AG09309 (cell line): ENCODE data around the gene SLC25A41.

Experiments used
- DNase-seq: peaks from one replicate; pipeline ENCODE4 v3.0.0-alpha.2; 2010; ENCODE audit warnings: low read depth
- H3K4me3 ChIP-seq: 2 replicates; pipeline ENCODE4 v1.5.1; 2011; ENCODE audit warnings: mild to moderate bottlenecking, low read depth, low read length, moderate library complexity; ENCODE audit not compliant: control insufficient read depth
- TF ChIP-seq, protein P1 (sequence below): IDR thresholded peaks from 2 replicates; pipeline ENCODE4 v1.5.1; 2011; ENCODE audit warnings: mild to moderate bottlenecking, low read depth, low read length, inconsistent platforms; ENCODE audit not compliant: insufficient read depth, control insufficient read depth; ENCODE audit errors: missing control alignments

Gene SLC25A41

DNA sequence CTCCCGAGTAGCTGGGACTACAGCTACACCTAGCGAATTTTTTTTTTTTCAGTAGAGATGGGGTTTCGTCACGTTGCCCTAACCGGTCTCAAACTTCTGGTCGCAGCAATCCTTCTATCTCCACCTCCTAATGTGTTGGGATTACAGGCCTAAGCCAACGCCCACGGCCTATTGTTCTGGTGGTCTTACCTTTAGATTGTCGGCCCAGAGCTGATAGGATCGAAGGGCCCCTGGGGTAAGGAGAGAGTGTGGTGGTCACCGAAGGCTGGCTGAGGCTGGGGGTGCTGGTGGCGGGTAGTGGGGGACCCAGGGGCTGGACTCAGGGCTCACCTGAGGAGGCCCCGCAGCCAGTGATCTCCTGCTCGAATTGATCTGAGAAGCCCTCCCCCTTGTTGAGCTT, 37.5 kb upstream of the SLC25A41 start:
- DNase-seq = no peak
- TF ChIP-seq, protein P1, sequence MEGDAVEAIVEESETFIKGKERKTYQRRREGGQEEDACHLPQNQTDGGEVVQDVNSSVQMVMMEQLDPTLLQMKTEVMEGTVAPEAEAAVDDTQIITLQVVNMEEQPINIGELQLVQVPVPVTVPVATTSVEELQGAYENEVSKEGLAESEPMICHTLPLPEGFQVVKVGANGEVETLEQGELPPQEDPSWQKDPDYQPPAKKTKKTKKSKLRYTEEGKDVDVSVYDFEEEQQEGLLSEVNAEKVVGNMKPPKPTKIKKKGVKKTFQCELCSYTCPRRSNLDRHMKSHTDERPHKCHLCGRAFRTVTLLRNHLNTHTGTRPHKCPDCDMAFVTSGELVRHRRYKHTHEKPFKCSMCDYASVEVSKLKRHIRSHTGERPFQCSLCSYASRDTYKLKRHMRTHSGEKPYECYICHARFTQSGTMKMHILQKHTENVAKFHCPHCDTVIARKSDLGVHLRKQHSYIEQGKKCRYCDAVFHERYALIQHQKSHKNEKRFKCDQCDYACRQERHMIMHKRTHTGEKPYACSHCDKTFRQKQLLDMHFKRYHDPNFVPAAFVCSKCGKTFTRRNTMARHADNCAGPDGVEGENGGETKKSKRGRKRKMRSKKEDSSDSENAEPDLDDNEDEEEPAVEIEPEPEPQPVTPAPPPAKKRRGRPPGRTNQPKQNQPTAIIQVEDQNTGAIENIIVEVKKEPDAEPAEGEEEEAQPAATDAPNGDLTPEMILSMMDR = no peak
- H3K4me3 ChIP-seq = no peak overlapping the region

DNA sequence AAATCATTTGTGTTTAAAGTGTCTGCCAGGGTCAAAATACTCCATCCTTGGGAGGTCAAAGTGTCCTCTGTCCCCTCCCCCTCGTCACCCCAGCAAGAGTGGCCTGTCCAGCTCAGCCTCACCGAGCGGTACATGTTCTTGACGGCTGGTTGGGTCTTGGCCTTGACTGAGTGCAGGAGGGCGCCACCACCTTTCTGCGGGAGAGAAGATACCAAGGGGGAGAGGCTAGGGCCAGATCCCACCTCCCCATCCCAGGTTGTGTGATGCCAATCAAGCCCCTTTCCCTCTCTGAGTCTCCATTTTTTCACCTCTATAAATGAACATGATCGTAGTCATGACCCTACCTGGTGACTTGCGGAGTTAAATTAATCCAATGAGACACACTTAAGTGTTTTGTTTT, 36.6 kb upstream of the SLC25A41 start:
- TF ChIP-seq, protein P1 = no peak
- no peak for DNase-seq
- H3K4me3 ChIP-seq = no peak overlapping the region

DNA sequence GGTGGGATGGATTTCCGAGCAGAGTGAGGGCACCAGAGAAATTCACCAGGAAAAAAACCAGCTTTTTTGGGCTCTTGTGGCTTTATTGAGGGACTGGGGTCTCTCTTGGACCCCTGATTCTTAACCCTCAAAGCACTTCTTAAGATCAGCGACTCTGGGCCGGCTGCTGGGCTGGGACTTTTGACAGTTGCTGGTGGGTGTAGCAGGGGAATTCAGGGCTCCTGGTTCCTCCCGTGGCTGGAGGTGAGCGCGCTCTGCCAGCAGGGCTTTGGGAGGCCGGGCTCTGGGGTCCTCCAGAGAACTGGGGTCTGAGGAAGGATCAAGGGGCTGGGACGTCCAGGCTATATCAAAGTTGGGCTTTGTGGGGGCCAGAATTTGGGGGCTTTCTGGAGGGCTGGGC, 33.8 kb upstream of the SLC25A41 start:
- no peak for DNase-seq
- TF ChIP-seq, protein P1 = no peak
- H3K4me3 ChIP-seq = no peak overlapping the region

DNA sequence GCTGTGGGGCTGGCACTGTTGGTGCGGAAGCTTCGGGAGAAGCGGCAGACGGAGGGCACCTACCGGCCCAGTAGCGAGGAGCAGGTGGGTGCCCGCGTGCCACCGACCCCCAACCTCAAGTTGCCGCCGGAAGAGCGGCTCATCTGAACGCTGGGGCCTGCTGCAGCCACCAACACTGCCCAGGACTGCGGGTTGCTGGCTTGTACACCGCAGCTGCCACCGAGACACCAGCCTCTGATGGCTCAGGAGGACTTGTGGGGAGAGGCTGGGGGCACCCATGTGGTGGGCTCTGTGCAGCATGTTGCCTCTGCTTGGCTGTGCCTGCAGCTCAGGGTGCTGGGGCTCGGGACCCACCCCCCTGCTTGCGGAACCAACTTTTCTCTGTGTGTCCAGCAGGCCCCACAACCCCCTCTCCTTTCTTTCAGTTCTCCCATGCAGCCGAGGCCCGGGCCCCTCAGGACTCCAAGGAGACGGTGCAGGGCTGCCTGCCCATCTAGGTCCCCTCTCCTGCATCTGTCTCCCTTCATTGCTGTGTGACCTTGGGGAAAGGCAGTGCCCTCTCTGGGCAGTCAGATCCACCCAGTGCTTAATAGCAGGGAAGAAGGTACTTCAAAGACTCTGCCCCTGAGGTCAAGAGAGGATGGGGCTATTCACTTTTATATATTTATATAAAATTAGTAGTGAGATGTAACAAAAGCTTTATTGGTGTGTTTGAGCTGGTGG, 33.1 kb upstream of the SLC25A41 start:
- no peak overlapping the region for H3K4me3 ChIP-seq
- DNase-seq = no peak
- TF ChIP-seq, protein P1 = no peak

DNA sequence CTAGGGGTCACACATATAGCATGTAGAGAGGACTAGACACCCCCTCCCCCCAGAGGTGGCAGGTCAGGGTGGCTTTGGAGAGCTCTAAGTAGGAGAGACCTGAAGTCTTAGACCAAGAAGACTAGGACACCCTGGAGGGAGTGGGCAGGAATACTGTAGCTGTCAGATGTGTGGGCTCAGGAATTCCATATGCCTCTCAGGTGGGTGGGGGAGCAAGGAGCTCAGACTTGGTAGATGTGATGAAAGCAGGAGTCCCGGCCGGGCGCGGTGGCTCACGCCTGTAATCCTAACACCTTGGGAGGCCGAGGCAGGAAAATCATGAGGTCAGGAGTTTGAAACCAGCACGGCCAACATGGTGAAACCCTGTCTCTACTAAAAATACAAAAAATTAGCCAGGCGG, 32.1 kb upstream of the SLC25A41 start:
- DNase-seq = no peak
- TF ChIP-seq, protein P1 = no peak
- no peak overlapping the region for H3K4me3 ChIP-seq

DNA sequence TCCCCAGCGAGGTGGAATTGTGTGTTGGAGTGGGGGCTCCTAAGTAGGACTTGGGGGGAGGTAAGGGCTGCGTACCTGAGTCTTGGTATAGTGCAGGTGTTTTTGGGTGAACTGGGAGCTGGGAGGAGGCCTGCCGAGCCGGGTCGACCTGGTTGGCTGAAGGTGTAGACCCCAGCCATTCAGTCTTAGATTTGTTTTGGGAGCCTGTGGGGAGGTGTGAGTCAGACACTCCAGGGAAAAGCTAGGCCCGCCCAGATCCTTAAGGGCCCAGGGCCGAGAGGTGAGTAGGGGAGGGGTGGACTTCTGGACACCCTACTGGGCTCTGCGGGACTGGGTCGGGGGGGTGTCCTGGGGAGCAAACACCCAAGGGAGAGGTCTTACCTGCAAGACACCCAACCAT, 31.4 kb upstream of the SLC25A41 start:
- TF ChIP-seq, protein P1 = no peak
- no peak overlapping the region for H3K4me3 ChIP-seq
- no peak for DNase-seq
